HepG2 (cell line): ENCODE results near the gene RAB43. TPM values are rescaled to one million over a fixed set of nuclear protein-coding genes. Genes with fewer than 3 reads are reported as not detected.
A peak's percentile ranks its signal among the peaks of the same experiment; 100 is the strongest.

Experiments used
- ATAD3A ChIP-seq: sonication (generic); formaldehyde crosslinking; IDR thresholded peaks from 2 replicates; pipeline ENCODE4 v1.4.0; 2020; ENCODE audit warnings: missing genetic modification reagents
- ATF1 ChIP-seq: IDR thresholded peaks from 2 replicates; pipeline ENCODE4 v1.6.1; 2016; ENCODE audit warnings: mild to moderate bottlenecking, control low read depth
- BORCS8-MEF2B ChIP-seq: sonication (generic); formaldehyde crosslinking; IDR thresholded peaks from 2 replicates; pipeline ENCODE4 v1.8.0; 2022; ENCODE audit warnings: mild to moderate bottlenecking, missing genetic modification reagents
- CAMTA2 ChIP-seq: sonication (generic); formaldehyde crosslinking; IDR thresholded peaks from 2 replicates; pipeline ENCODE4 v1.4.0; 2020; ENCODE audit warnings: mild to moderate bottlenecking, missing genetic modification reagents, borderline replicate concordance
- HDAC2 ChIP-seq: sonication (generic); formaldehyde crosslinking; IDR thresholded peaks from 2 replicates; pipeline ENCODE4 v1.4.0; 2020; ENCODE audit warnings: missing genetic modification reagents
- IRF2 ChIP-seq: IDR thresholded peaks from 2 replicates; pipeline ENCODE4 v1.6.1; 2018; ENCODE audit warnings: missing genetic modification reagents, missing compliant biosample characterization
- KLF6 ChIP-seq: IDR thresholded peaks from 2 replicates; pipeline ENCODE4 v1.8.0; 2016; ENCODE audit warnings: missing biosample characterization, missing genetic modification reagents
- MAX ChIP-seq: IDR thresholded peaks from 2 replicates; pipeline ENCODE4 v1.6.1; 2012; ENCODE audit warnings: inconsistent platforms
- NFRKB ChIP-seq: fragments of 450-650 bp; IDR thresholded peaks from 2 replicates; pipeline ENCODE4 v1.6.1; 2017
- NR1H2 ChIP-seq: sonication (generic); formaldehyde crosslinking; IDR thresholded peaks from 2 replicates; pipeline ENCODE4 v1.8.1; 2022; ENCODE audit warnings: low read depth, missing genetic modification reagents, borderline replicate concordance
- PHF5A ChIP-seq: IDR thresholded peaks from one replicate; pipeline ENCODE4 v1.6.1; 2018; ENCODE audit warnings: low read depth, missing genetic modification reagents; ENCODE audit not compliant: unreplicated experiment
- SRY ChIP-seq: sonication (generic); formaldehyde crosslinking; IDR thresholded peaks from 2 replicates; pipeline ENCODE4 v1.8.0; 2022; ENCODE audit warnings: mild to moderate bottlenecking, missing genetic modification reagents
- TOE1 ChIP-seq: sonication (generic); formaldehyde crosslinking; IDR thresholded peaks from 2 replicates; pipeline ENCODE4 v1.4.0; 2020; ENCODE audit warnings: mild to moderate bottlenecking, missing genetic modification reagents
- ZFP82 ChIP-seq: sonication (generic); formaldehyde crosslinking; IDR thresholded peaks from 2 replicates; pipeline ENCODE4 v1.5.1; 2020; ENCODE audit warnings: mild to moderate bottlenecking, missing genetic modification reagents, borderline replicate concordance
- ZNF468 ChIP-seq: sonication (generic); formaldehyde crosslinking; IDR thresholded peaks from 2 replicates; pipeline ENCODE4 v1.8.0; 2022; ENCODE audit warnings: mild to moderate bottlenecking, moderate library complexity, missing genetic modification reagents
- ZNF557 ChIP-seq: sonication (generic); formaldehyde crosslinking; IDR thresholded peaks from 2 replicates; pipeline ENCODE4 v1.4.0; 2020; ENCODE audit warnings: missing genetic modification reagents
- ZNF569 ChIP-seq: sonication (generic); formaldehyde crosslinking; IDR thresholded peaks from 2 replicates; pipeline ENCODE4 v1.5.0; 2020; ENCODE audit warnings: mild to moderate bottlenecking, missing genetic modification reagents, moderate library complexity, borderline replicate concordance
- ZZZ3 ChIP-seq: sonication (generic); formaldehyde crosslinking; IDR thresholded peaks from 2 replicates; pipeline ENCODE4 v1.4.0; 2020; ENCODE audit warnings: missing genetic modification reagents, mild to moderate bottlenecking, borderline replicate concordance
- polyA plus RNA-seq, 8 experiments: library from polyadenylated mRNA; depleted of rRNA in 3 of 8; stranded (reverse) in 7 of 8; unstranded in 1 of 8; fragments of >200 nt; fragmentation: Illumina TruSeq in 4 of 8; extraction: Trizol in 4 of 8; gene quantifications; 2 replicates each; pipeline versions ENCODE4 v1.2.1 to v1.2.3, GENCODE V29; 2011 to 2016; ENCODE audit warnings: low read depth in 4 of 8, missing spikeins in 1 of 8, mixed read lengths in 1 of 8; ENCODE audit not compliant: insufficient read depth in 1 of 8
- total RNA-seq, 5 experiments: library from RNA; depleted of rRNA; stranded (reverse); fragments of >200 nt; fragmentation: Illumina TruSeq; extraction: Trizol; gene quantifications; 2 replicates each; pipeline ENCODE4 v1.2.3, GENCODE V29; 2016; ENCODE audit warnings: low read depth in 1 of 5
- TF ChIP-seq, protein P1 (sequence below): sonication (generic); formaldehyde crosslinking; IDR thresholded peaks from 2 replicates; pipeline ENCODE4 v1.4.0; 2020; ENCODE audit warnings: missing genetic modification reagents, borderline replicate concordance
- TF ChIP-seq, protein P2 (sequence below): sonication (generic); formaldehyde crosslinking; IDR thresholded peaks from 2 replicates; pipeline ENCODE4 v1.5.0; 2020; ENCODE audit warnings: mild to moderate bottlenecking, missing genetic modification reagents
- TF ChIP-seq, protein P3 (sequence below): sonication (generic); formaldehyde crosslinking; IDR thresholded peaks from 2 replicates; pipeline ENCODE4 v1.4.0; 2020; ENCODE audit warnings: mild to moderate bottlenecking, missing genetic modification reagents
- TF ChIP-seq, protein P4 (sequence below): sonication (generic); formaldehyde crosslinking; IDR thresholded peaks from 2 replicates; pipeline ENCODE4 v1.5.1; 2020; ENCODE audit warnings: missing genetic modification reagents, mild to moderate bottlenecking, borderline replicate concordance

Gene RAB43
- total and polyA plus RNA-seq, 2 of the 13 experiments (the other 11 are each of a cell fraction or from before 2014, with no cell fraction given): 11.8 to 18.4 TPM

DNA sequence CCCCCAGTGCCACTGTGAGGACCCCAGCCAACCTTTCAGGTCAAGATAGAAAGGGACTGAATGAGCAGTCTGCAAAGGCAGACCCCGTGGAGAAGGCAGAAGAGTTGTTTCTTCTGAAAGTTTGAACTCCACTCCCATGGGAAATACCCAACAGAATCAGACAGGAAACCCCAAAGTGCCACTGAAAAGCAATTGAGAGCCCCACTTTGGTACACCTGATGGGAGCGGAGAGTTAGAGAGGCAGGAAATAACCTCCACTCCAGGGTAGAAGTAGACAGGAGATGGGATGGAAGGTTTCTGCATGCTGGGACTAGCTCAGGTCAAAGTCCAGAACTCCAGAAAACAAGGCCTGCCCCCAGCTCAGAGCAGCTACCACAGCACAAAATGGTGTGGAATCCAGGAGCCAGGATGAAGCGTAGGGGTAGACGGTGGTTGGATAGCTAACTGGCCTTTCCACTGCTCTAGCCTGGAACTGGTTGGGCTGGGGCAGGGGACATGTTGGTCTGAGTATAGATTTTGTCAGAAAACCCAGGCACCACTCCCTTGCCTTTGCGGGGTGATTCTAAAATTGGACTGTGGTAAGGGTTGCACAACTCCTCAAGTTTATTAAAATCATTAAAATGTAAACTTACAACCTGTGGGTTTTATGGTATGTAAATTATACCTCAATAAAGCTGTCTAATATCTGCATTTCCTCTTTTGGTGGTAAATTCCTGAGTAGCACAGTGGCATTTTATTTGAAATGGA, 1.9 kb upstream of the RAB43 start (continued):
- TF ChIP-seq, protein P1, sequence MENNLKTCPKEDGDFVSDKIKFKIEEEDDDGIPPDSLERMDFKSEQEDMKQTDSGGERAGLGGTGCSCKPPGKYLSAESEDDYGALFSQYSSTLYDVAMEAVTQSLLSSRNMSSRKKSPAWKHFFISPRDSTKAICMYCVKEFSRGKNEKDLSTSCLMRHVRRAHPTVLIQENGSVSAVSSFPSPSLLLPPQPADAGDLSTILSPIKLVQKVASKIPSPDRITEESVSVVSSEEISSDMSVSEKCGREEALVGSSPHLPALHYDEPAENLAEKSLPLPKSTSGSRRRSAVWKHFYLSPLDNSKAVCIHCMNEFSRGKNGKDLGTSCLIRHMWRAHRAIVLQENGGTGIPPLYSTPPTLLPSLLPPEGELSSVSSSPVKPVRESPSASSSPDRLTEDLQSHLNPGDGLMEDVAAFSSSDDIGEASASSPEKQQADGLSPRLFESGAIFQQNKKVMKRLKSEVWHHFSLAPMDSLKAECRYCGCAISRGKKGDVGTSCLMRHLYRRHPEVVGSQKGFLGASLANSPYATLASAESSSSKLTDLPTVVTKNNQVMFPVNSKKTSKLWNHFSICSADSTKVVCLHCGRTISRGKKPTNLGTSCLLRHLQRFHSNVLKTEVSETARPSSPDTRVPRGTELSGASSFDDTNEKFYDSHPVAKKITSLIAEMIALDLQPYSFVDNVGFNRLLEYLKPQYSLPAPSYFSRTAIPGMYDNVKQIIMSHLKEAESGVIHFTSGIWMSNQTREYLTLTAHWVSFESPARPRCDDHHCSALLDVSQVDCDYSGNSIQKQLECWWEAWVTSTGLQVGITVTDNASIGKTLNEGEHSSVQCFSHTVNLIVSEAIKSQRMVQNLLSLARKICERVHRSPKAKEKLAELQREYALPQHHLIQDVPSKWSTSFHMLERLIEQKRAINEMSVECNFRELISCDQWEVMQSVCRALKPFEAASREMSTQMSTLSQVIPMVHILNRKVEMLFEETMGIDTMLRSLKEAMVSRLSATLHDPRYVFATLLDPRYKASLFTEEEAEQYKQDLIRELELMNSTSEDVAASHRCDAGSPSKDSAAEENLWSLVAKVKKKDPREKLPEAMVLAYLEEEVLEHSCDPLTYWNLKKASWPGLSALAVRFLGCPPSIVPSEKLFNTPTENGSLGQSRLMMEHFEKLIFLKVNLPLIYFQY (CRISPR knock-in tag): no peak
- TF ChIP-seq ATAD3A: no peak
- TF ChIP-seq HDAC2: peak; percentile 52; the same call in 1 of the 2 replicates
- TF ChIP-seq ZZZ3 (CRISPR knock-in tag): no peak; the same call in 1 of the 2 replicates
- no peak for TF ChIP-seq ATF1 (CRISPR knock-in tag)
- TF ChIP-seq ZNF569 (CRISPR knock-in tag): no peak
- TF ChIP-seq ZNF557 (CRISPR knock-in tag): peak; percentile 54; the same call in 1 of the 2 replicates
- TF ChIP-seq CAMTA2 (CRISPR knock-in tag): no peak
- no peak for TF ChIP-seq IRF2 (CRISPR knock-in tag)
- no peak for TF ChIP-seq NR1H2 (CRISPR knock-in tag)
- TF ChIP-seq, protein P2, sequence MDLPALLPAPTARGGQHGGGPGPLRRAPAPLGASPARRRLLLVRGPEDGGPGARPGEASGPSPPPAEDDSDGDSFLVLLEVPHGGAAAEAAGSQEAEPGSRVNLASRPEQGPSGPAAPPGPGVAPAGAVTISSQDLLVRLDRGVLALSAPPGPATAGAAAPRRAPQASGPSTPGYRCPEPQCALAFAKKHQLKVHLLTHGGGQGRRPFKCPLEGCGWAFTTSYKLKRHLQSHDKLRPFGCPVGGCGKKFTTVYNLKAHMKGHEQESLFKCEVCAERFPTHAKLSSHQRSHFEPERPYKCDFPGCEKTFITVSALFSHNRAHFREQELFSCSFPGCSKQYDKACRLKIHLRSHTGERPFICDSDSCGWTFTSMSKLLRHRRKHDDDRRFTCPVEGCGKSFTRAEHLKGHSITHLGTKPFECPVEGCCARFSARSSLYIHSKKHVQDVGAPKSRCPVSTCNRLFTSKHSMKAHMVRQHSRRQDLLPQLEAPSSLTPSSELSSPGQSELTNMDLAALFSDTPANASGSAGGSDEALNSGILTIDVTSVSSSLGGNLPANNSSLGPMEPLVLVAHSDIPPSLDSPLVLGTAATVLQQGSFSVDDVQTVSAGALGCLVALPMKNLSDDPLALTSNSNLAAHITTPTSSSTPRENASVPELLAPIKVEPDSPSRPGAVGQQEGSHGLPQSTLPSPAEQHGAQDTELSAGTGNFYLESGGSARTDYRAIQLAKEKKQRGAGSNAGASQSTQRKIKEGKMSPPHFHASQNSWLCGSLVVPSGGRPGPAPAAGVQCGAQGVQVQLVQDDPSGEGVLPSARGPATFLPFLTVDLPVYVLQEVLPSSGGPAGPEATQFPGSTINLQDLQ (CRISPR knock-in tag): no peak
- TF ChIP-seq, protein P3, sequence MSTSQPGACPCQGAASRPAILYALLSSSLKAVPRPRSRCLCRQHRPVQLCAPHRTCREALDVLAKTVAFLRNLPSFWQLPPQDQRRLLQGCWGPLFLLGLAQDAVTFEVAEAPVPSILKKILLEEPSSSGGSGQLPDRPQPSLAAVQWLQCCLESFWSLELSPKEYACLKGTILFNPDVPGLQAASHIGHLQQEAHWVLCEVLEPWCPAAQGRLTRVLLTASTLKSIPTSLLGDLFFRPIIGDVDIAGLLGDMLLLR (CRISPR knock-in tag): no peak
- TF ChIP-seq KLF6: no peak
- no peak for TF ChIP-seq SRY
- TF ChIP-seq MAX: peak; percentile 55
- no peak for TF ChIP-seq PHF5A (CRISPR knock-in tag)
- TF ChIP-seq ZFP82 (CRISPR knock-in tag): no peak
- TF ChIP-seq NFRKB: no peak
- TF ChIP-seq, protein P4, sequence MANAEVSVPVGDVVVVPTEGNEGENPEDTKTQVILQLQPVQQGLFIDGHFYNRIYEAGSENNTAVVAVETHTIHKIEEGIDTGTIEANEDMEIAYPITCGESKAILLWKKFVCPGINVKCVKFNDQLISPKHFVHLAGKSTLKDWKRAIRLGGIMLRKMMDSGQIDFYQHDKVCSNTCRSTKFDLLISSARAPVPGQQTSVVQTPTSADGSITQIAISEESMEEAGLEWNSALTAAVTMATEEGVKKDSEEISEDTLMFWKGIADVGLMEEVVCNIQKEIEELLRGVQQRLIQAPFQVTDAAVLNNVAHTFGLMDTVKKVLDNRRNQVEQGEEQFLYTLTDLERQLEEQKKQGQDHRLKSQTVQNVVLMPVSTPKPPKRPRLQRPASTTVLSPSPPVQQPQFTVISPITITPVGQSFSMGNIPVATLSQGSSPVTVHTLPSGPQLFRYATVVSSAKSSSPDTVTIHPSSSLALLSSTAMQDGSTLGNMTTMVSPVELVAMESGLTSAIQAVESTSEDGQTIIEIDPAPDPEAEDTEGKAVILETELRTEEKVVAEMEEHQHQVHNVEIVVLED (CRISPR knock-in tag): no peak
- TF ChIP-seq TOE1 (CRISPR knock-in tag): no peak
- TF ChIP-seq BORCS8-MEF2B (CRISPR knock-in tag): no peak
- TF ChIP-seq ZNF468 (CRISPR knock-in tag): no peak
